SH-SY5Y (cell line): Measurements from ENCODE around the gene KCNS3.

Source experiments
- GATA2 ChIP-seq: IDR thresholded peaks from 2 replicates; pipeline ENCODE4 v1.6.1; 2011; ENCODE audit warnings: mild to moderate bottlenecking, low read depth, low read length
- GATA3 ChIP-seq: IDR thresholded peaks from 2 replicates; pipeline ENCODE4 v1.6.1; 2011; ENCODE audit warnings: low read depth, mild to moderate bottlenecking, low read length, moderate library complexity

KCNS3 gene

GRCh38 chr2:17878281-17879136 is at the start of gene KCNS3:
TSS of gene KCNS3 (plus strand) at chr2:17878667. CDS start at chr2:17931009, 52,342 bp downstream.
- no peak for TF ChIP-seq GATA2
- TF ChIP-seq GATA3 = no peak

GRCh38 chr2:17830053-17831034 is 48.1 kb upstream of the KCNS3 start:
- no peak for TF ChIP-seq GATA3
- no peak for TF ChIP-seq GATA2

- no peak for TF ChIP-seq GATA3
- no peak for TF ChIP-seq GATA2
Observed at GRCh38 chr2:17835516-17835915, 43.0 kb upstream of the KCNS3 start.

GRCh38 chr2:17839959-17840358 is 38.5 kb upstream of the KCNS3 start:
- TF ChIP-seq GATA3 (no peak), GATA2 (no peak)

- TF ChIP-seq GATA2 (no peak), GATA3 (no peak)
Observed at GRCh38 chr2:17843457-17843856, 35.0 kb upstream of the KCNS3 start.

- TF ChIP-seq GATA2 (no peak), GATA3 (no peak)
Observed at GRCh38 chr2:17845806-17846205, 32.7 kb upstream of the KCNS3 start.

- TF ChIP-seq GATA2 (no peak), GATA3 (no peak)
Observed at GRCh38 chr2:17846676-17847075, 31.8 kb upstream of the KCNS3 start.

- TF ChIP-seq GATA3 (no peak), GATA2 (no peak)
Observed at GRCh38 chr2:17847236-17847635, 31.2 kb upstream of the KCNS3 start.

- TF ChIP-seq GATA2 (no peak), GATA3 (no peak)
Observed at GRCh38 chr2:17849275-17849674, 29.2 kb upstream of the KCNS3 start.

GRCh38 chr2:17850151-17850550 is 28.3 kb upstream of the KCNS3 start:
- TF ChIP-seq GATA3 (no peak), GATA2 (no peak)

GRCh38 chr2:17851731-17852585 is 26.5 kb upstream of the KCNS3 start:
- TF ChIP-seq GATA3 = no peak
- TF ChIP-seq GATA2 = no peak

- TF ChIP-seq GATA3 = no peak
- no peak for TF ChIP-seq GATA2
Observed at GRCh38 chr2:17853799-17854198, 24.7 kb upstream of the KCNS3 start.

- no peak for TF ChIP-seq GATA3
- no peak for TF ChIP-seq GATA2
Observed at GRCh38 chr2:17857021-17857420, 21.4 kb upstream of the KCNS3 start.
